Endothelial cell of umbilical vein (primary cell): ENCODE results near the gene ZFAND2B. TPM values are rescaled to one million over a fixed set of nuclear protein-coding genes. Genes with fewer than 3 reads are reported as not detected.
"Not testable (repeated sequence)": the region's sequence is repeated elsewhere in the genome, so short reads cannot be mapped to it uniquely, and the experiment has no call there.

Source experiments
- BruUV-seq: library from RNA; stranded (reverse); fragments of 400-500 nt; replicated peaks from 2 replicates; lab custom pipeline; 2021; lab: Mats Ljungman, UMichigan
- CTCF ChIA-PET: fragments of 300-600, 350-600 bp; sonication (Branson Sonifier 250); formaldehyde crosslinking; loops from one replicate; lab custom pipeline; 2021; ENCODE audit warnings: antibody characterized with exemption, inconsistent platforms; lab: Charles Lee
- POLR2A ChIA-PET: fragments of 300-600, 350-600 bp; sonication (Branson Sonifier 250); formaldehyde crosslinking; loops from one replicate; lab custom pipeline; 2021; ENCODE audit warnings: antibody characterized with exemption, inconsistent platforms; lab: Charles Lee
- DNase-seq: peaks from one replicate; pipeline ENCODE4 v3.0.0-alpha.2; 2011; ENCODE audit warnings: low read depth, low spot score
- FAIRE-seq: peaks from 2 replicates; lab custom pipeline; 2011; peaks lifted over from hg19 to GRCh38; lab: Jason Lieb, UNC
- H2AFZ ChIP-seq: 2 replicates; pipeline ENCODE4 v1.6.0; 2012; ENCODE audit warnings: low read depth, low read length, control low read depth, inconsistent platforms
- H3K27ac ChIP-seq: 2 replicates; pipeline ENCODE4 v1.5.1; 2011; ENCODE audit warnings: low read depth, mild to moderate bottlenecking, control low read depth, low read length, moderate library complexity; ENCODE audit not compliant: insufficient read depth
- H3K27me3 ChIP-seq, 2 experiments: 2 replicates each; pipeline versions ENCODE4 v1.6.0 to v1.6.1; 2011; ENCODE audit warnings: low read length in 2 of 2, mixed read lengths in 1 of 2; ENCODE audit not compliant: control insufficient read depth in 2 of 2, insufficient read depth in 2 of 2
- H3K36me3 ChIP-seq, 2 experiments: 2 replicates in 1 of 2; 3 replicates in 1 of 2; pipeline ENCODE4 v1.5.1; 2011; ENCODE audit warnings: low read length in 2 of 2, mild to moderate bottlenecking in 1 of 2, moderate library complexity in 1 of 2; ENCODE audit not compliant: control insufficient read depth in 2 of 2, insufficient read depth in 2 of 2; ENCODE audit errors: extremely low read depth in 1 of 2
- H3K4me1 ChIP-seq: 3 replicates; pipeline ENCODE4 v1.5.1; 2011; ENCODE audit warnings: mild to moderate bottlenecking, low read length; ENCODE audit not compliant: control insufficient read depth, insufficient read depth; ENCODE audit errors: extremely low read depth
- H3K4me2 ChIP-seq: 2 replicates; pipeline ENCODE4 v1.6.1; 2011; ENCODE audit warnings: low read length, control low read depth, mixed read lengths; ENCODE audit not compliant: insufficient read depth
- H3K4me3 ChIP-seq, 3 experiments: fragments of 200-600 bp in 1 of 3; sonication (generic), shearing (Covaris generic) in 1 of 3; replicated peaks in 1 of 3; 2 replicates each; pipeline ENCODE4 v1.5.1; 2011 to 2016; ENCODE audit warnings: control low read depth in 3 of 3, low read length in 3 of 3, mild to moderate bottlenecking in 2 of 3, inconsistent platforms in 1 of 3, low read depth in 1 of 3, moderate library complexity in 1 of 3; ENCODE audit not compliant: insufficient read depth in 1 of 3
- H3K79me2 ChIP-seq: 2 replicates; pipeline ENCODE4 v1.6.0; 2012; ENCODE audit warnings: low read length, inconsistent platforms; ENCODE audit not compliant: control insufficient read depth, insufficient read depth
- H3K9ac ChIP-seq: replicated peaks from 2 replicates; pipeline ENCODE3; 2011; ENCODE audit warnings: low read length, control low read depth; ENCODE audit not compliant: insufficient read depth; ENCODE audit errors: extremely low read depth
- H3K9me1 ChIP-seq: replicated peaks from 3 replicates; pipeline ENCODE4 v1.6.0; 2011; ENCODE audit warnings: mild to moderate bottlenecking, low read length; ENCODE audit not compliant: control insufficient read depth, insufficient read depth; ENCODE audit errors: extremely low read depth
- H3K9me3 ChIP-seq: replicated peaks from 2 replicates; pipeline ENCODE4 v1.5.1; 2012; ENCODE audit warnings: low read length, inconsistent platforms; ENCODE audit not compliant: control insufficient read depth, insufficient read depth
- H4K20me1 ChIP-seq: replicated peaks from 2 replicates; pipeline ENCODE3; 2011; ENCODE audit warnings: mild to moderate bottlenecking, low read length; ENCODE audit not compliant: control insufficient read depth, insufficient read depth; ENCODE audit errors: extremely low read depth
- EZH2 ChIP-seq: IDR thresholded peaks from 2 replicates; pipeline ENCODE4 v1.6.1; 2012; ENCODE audit warnings: borderline replicate concordance, low read depth, mild to moderate bottlenecking, moderate library complexity, low read length, inconsistent platforms; ENCODE audit not compliant: severe bottlenecking
- FOS ChIP-seq: IDR thresholded peaks from 2 replicates; pipeline ENCODE4 v1.6.1; 2011; ENCODE audit warnings: mild to moderate bottlenecking, low read length, moderate library complexity, borderline replicate concordance; ENCODE audit not compliant: insufficient read depth
- GATA2 ChIP-seq: IDR thresholded peaks from 2 replicates; pipeline ENCODE4 v1.7.0; 2011; ENCODE audit warnings: low read depth, mild to moderate bottlenecking, moderate library complexity, mixed read lengths, low read length; ENCODE audit not compliant: insufficient read length, insufficient read depth
- JUN ChIP-seq: IDR thresholded peaks from 2 replicates; pipeline ENCODE4 v1.6.1; 2011; ENCODE audit warnings: borderline replicate concordance, low read depth; ENCODE audit not compliant: insufficient read length, insufficient read depth
- MYC ChIP-seq: IDR thresholded peaks from one replicate; pipeline ENCODE4 v1.6.1; 2011; ENCODE audit warnings: mild to moderate bottlenecking, low read depth, low read length
- POLR2A ChIP-seq: IDR thresholded peaks from 2 replicates; pipeline ENCODE4 v1.6.1; 2012; ENCODE audit warnings: low read depth, mild to moderate bottlenecking, control low read depth, low read length
- POLR2AphosphoS5 ChIP-seq: IDR thresholded peaks from 2 replicates; pipeline ENCODE4 v1.6.1; 2012; ENCODE audit warnings: low read depth, mild to moderate bottlenecking, control low read depth, low read length, moderate library complexity; ENCODE audit not compliant: insufficient read depth
- dilution Hi-C: fragments of 300-500 bp; cut with MboI; formaldehyde crosslinking; loops from one replicate; pipeline ENCODE4 v1.15.0; 2019; ENCODE audit warnings: low sequenced_read_pairs; ENCODE audit not compliant: extremely low pct_ligation_motif_present
- intact Hi-C: fragments of 100-400 bp; cut with micrococcal nuclease; formaldehyde crosslinking; loops from one replicate; pipeline ENCODE4 v1.10.0; 2022
- polyA plus RNA-seq, 4 experiments: library from polyadenylated mRNA; depleted of rRNA in 3 of 4; stranded (reverse) in 3 of 4; unstranded in 1 of 4; fragments of >200 nt; gene quantifications; 2 replicates each; pipeline versions ENCODE4 v1.2.1 to v1.2.3, GENCODE V29; 2011 to 2012; ENCODE audit warnings: missing spikeins in 1 of 4
- total RNA-seq: library from RNA; stranded (reverse); gene quantifications from 2 replicates; pipeline ENCODE4 v1.2.3, GENCODE V29; 2021
- TF ChIP-seq, protein P1 (sequence below), 2 donors: IDR thresholded peaks; 1 replicate in 1 of 2; 2 replicates in 1 of 2; pipeline ENCODE4 v1.5.1; 2011; ENCODE audit warnings: low read length in 2 of 2, mild to moderate bottlenecking in 2 of 2, moderate library complexity in 2 of 2, control low read depth in 1 of 2, inconsistent platforms in 1 of 2, low read depth in 1 of 2; ENCODE audit not compliant: insufficient read depth in 1 of 2; ENCODE audit errors: extremely low read depth in 1 of 2
- TF ChIP-seq, protein P2 (sequence below): IDR thresholded peaks from 2 replicates; pipeline ENCODE4 v1.6.1; 2011; ENCODE audit not compliant: insufficient read depth, insufficient read length

ZFAND2B gene
- total and polyA plus RNA-seq, 2 donors (not counting 3 experiments of a cell fraction or from before 2014, with no cell fraction given): 23.3 to 52.0 TPM

DNA sequence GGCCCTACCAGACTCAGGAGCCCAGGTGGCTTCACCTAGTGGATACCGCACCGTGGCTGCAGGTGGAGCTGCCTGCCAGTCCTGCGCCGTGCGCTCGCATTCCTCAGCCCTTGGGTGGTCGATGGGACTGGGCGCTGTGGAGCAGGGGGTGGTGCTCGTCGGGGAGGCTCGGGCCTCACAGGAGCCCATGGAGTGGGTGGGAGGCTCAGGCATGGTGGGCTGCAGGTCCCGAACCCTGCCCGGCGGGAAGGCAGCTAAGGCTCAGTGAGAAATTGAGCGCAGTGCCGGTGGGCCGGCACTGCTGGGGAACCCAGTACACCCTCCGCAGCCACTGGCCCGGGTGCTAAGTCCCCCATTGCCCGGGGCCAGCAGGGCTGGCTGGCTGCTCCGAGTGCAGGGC lies 5.3 kb upstream of the ZFAND2B start:
- H3K27ac ChIP-seq, H3K36me3 ChIP-seq, DNase-seq, BruUV-seq, H3K4me1 ChIP-seq, FAIRE-seq, H3K4me2 ChIP-seq, H2AFZ ChIP-seq, intact Hi-C loops, POLR2A ChIA-PET, CTCF ChIA-PET, H3K9me1 ChIP-seq, H3K4me3 ChIP-seq, H3K9ac ChIP-seq, H3K27me3 ChIP-seq, H3K9me3 ChIP-seq, H4K20me1 ChIP-seq, H3K79me2 ChIP-seq, dilution Hi-C loops: not testable (repeated sequence)

DNA sequence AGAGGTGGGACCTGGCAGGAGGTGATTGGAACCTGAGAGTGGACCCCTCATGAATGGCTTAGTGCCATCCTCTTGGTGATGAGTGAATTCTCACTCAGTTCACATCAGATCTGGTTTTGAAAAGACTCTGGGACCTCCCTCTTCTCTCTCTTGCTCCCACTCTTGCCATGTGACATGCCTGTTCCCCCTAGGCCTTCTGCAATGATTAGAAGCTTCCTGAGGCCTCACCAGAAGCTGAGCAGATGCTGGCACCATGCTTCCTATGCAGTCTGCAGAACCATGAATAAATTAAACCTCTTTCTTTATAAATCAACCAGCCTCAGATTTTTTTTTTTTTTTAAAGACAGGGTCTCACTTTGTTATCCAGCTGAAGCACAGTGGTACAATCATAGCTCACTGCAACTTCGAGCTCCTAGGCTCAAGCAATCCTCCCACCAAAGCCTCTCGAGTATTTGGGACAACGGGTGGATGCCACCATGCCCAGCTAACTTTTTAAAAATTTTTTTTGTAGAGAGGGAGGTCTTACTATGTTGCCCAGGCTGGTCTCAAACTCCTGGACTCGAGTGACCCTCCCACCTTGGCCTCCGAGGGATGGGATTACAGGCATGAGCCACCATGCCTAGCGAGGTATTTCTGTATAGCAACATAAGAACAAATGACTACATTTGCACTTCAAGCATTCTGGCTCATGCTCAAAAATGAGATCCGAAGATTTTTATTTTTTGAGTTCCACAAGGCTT lies 2.0 kb upstream of the ZFAND2B start:
- dilution Hi-C loops (no loop called here), intact Hi-C loops (no loop called here)
- no peak overlapping the region for H3K9ac ChIP-seq
- H3K27ac ChIP-seq: no peak overlapping the region
- H3K27me3 ChIP-seq: no peaks in the 10 kb centered on the region
- H3K9me1 ChIP-seq: no peaks in the 10 kb centered on the region
- H2AFZ ChIP-seq: no peak overlapping the region
- peaks cover 0 to 5% of the 10 kb centered on the region in 2 experiments for H3K36me3 ChIP-seq
- no TSS peak for BruUV-seq
- H3K4me3 ChIP-seq: no peak overlapping the region
- TF ChIP-seq, protein P1, sequence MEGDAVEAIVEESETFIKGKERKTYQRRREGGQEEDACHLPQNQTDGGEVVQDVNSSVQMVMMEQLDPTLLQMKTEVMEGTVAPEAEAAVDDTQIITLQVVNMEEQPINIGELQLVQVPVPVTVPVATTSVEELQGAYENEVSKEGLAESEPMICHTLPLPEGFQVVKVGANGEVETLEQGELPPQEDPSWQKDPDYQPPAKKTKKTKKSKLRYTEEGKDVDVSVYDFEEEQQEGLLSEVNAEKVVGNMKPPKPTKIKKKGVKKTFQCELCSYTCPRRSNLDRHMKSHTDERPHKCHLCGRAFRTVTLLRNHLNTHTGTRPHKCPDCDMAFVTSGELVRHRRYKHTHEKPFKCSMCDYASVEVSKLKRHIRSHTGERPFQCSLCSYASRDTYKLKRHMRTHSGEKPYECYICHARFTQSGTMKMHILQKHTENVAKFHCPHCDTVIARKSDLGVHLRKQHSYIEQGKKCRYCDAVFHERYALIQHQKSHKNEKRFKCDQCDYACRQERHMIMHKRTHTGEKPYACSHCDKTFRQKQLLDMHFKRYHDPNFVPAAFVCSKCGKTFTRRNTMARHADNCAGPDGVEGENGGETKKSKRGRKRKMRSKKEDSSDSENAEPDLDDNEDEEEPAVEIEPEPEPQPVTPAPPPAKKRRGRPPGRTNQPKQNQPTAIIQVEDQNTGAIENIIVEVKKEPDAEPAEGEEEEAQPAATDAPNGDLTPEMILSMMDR (IDR thresholded peaks at IDR 0.05; ENCODE audit: extremely low read depth in 1 of 2, insufficient read depth in 1 of 2, low read depth in 1 of 2, low read length in 2 of 2): no peak
- TF ChIP-seq POLR2A (no peak), POLR2AphosphoS5 (no peak), JUN (no peak), MYC (no peak), GATA2 (no peak), EZH2 (no peak), FOS (no peak)
- TF ChIP-seq, protein P2, sequence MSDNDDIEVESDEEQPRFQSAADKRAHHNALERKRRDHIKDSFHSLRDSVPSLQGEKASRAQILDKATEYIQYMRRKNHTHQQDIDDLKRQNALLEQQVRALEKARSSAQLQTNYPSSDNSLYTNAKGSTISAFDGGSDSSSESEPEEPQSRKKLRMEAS: no peak
- FAIRE-seq (no peak), DNase-seq (no peak)
- no peaks in the 10 kb centered on the region for H3K9me3 ChIP-seq
- ChIA-PET CTCF (interaction anchor here (1.2 kb wide), 1 partner anchor 19 kb away, joined by 3 read pairs; no protein-coding TSS in a partner anchor), POLR2A (no interaction called here)
- no peaks in the 10 kb centered on the region for H4K20me1 ChIP-seq
- H3K4me1 ChIP-seq: peaks cover 18% of the 10 kb centered on the region
- H3K79me2 ChIP-seq: no peaks in the 10 kb centered on the region
- no peak overlapping the region for H3K4me2 ChIP-seq
